Upper lobe of left lung (tissue), 4 donors: ENCODE measurements around the gene IWS1.

Source experiments
- CTCF ChIP-seq, 6 experiments: fragments of 450-650 bp in 4 of 6; fragments of 200-600 bp in 2 of 6; sonication (generic) in 2 of 6; IDR thresholded peaks; one replicate each; pipeline ENCODE4 v1.5.1; 2016 to 2019; ENCODE audit warnings: antibody characterized with exemption in 6 of 6
- EP300 ChIP-seq, 4 donors: sonication (generic); formaldehyde crosslinking; IDR thresholded peaks; one replicate each; pipeline ENCODE4 v1.5.1; 2017; ENCODE audit warnings: antibody characterized with exemption in 4 of 4, control low read depth in 2 of 4
- POLR2A ChIP-seq, 4 donors: fragments of 450-650 bp; IDR thresholded peaks; one replicate each; pipeline ENCODE4 v1.5.1; 2016 to 2017; ENCODE audit warnings: antibody characterized with exemption in 4 of 4, mild to moderate bottlenecking in 2 of 4

- TF ChIP-seq CTCF (IDR thresholded peaks at IDR 0.05): no peak
- no peak for TF ChIP-seq POLR2A (IDR thresholded peaks at IDR 0.05)
- TF ChIP-seq EP300 (IDR thresholded peaks at IDR 0.05): no peak
Observed at GRCh38 chr2:127517465-127517864, 8.8 kb downstream of the IWS1 start.
